H1 (cell line): ENCODE measurements around the gene UBE3C. TPM values are rescaled to one million over a fixed set of nuclear protein-coding genes. Genes with fewer than 3 reads are reported as not detected.

Experiments
- CREB1 ChIP-seq: IDR thresholded peaks from 2 replicates; pipeline ENCODE4 v1.6.1; 2012; ENCODE audit warnings: inconsistent platforms
- EGR1 ChIP-seq: IDR thresholded peaks from 2 replicates; pipeline ENCODE4 v1.6.1; 2011; ENCODE audit warnings: low read depth, low read length, borderline replicate concordance
- NRF1 ChIP-seq: IDR thresholded peaks from 2 replicates; pipeline ENCODE4 v1.6.1; 2011; ENCODE audit warnings: mild to moderate bottlenecking, low read depth, low read length, improper control_type of control experiment
- SIN3A ChIP-seq, 2 experiments: IDR thresholded peaks in 1 of 2; conservative IDR thresholded peaks in 1 of 2; 2 replicates each; pipeline ENCODE4 v1.6.1; 2011 to 2012; ENCODE audit warnings: low read length in 2 of 2, improper control_type of control experiment in 1 of 2, low read depth in 1 of 2, mild to moderate bottlenecking in 1 of 2
- SIRT6 ChIP-seq: IDR thresholded peaks from one replicate; pipeline ENCODE4 v1.7.1; 2012; ENCODE audit warnings: low read length, inconsistent platforms
- SIX5 ChIP-seq: IDR thresholded peaks from 2 replicates; pipeline ENCODE4 v1.6.1; 2011; ENCODE audit warnings: mild to moderate bottlenecking, low read depth, low read length
- TAF7 ChIP-seq: optimal IDR thresholded peaks from 2 replicates; pipeline ENCODE3; 2011; ENCODE audit warnings: low read depth, mild to moderate bottlenecking, inconsistent platforms, low read length, moderate library complexity, borderline replicate concordance
- TCF12 ChIP-seq: IDR thresholded peaks from 2 replicates; pipeline ENCODE4 v1.6.1; 2011; ENCODE audit warnings: low read depth, mild to moderate bottlenecking, low read length
- USF2 ChIP-seq: IDR thresholded peaks from 2 replicates; pipeline ENCODE4 v1.6.1; 2011; ENCODE audit warnings: low read length, improper control_type of control experiment
- YY1 ChIP-seq: IDR thresholded peaks from 2 replicates; pipeline ENCODE4 v1.6.1; 2011; ENCODE audit warnings: low read depth, mild to moderate bottlenecking, low read length
- ZNF274 ChIP-seq: IDR thresholded peaks from 2 replicates; pipeline ENCODE4 v1.7.0; 2012; ENCODE audit warnings: low read length, borderline replicate concordance; ENCODE audit errors: extremely low read depth
- polyA plus RNA-seq, 7 experiments: library from polyadenylated mRNA; depleted of rRNA in 3 of 7; stranded (reverse) in 5 of 7; unstranded in 2 of 7; fragments of >200 nt in 5 of 7; fragments of 200-250 nt in 2 of 7; gene quantifications; 1 replicate in 5 of 7; 2 replicates in 1 of 7; 4 replicates in 1 of 7; pipeline versions ENCODE4 v1.2.1 to v1.2.3, GENCODE V29; 2011 to 2013; ENCODE audit warnings: missing spikeins in 2 of 7, mixed read lengths in 2 of 7
- total RNA-seq: library from RNA; stranded (reverse); fragmentation: NEBNext Ultra II Directional; extraction: Animal tissue kit (Norgen Biotek cat#: 25700); gene quantifications from 2 replicates; pipeline ENCODE4 v1.2.1, GENCODE V29; 2021

Gene UBE3C
- total and polyA plus RNA-seq, 2 of the 8 experiments (the other 6 are each of a cell fraction or from before 2014, with no cell fraction given): 32.0 to 54.1 TPM

GRCh38 chr7:157282141-157282801, 143.5 kb downstream of the UBE3C start (continued):
- TF ChIP-seq USF2 (no peak), SIN3A (conservative IDR thresholded peaks at IDR 0.05 in 1 of 2, IDR thresholded peaks at IDR 0.05 in 1 of 2; ENCODE audit: low read depth in 1 of 2, low read length in 2 of 2) (no peak), YY1 (no peak), TCF12 (no peak), SIRT6 (no peak), CREB1 (no peak), ZNF274 (no peak), EGR1 (no peak), SIX5 (no peak), TAF7 (no peak), NRF1 (no peak)
- TF ChIP-seq, all 59 proteins: peak for 0
